LNCaP clone FGC (cell line): Measurements from ENCODE around the gene CTBP2.

Source experiments
- DNase-seq: peaks from one replicate; pipeline ENCODE4 v3.0.0-alpha.2; 2011; ENCODE audit warnings: low read depth
- H3K4me3 ChIP-seq: 2 replicates; pipeline ENCODE4 v1.5.1; 2011; ENCODE audit warnings: mild to moderate bottlenecking, low read depth, low read length, control low read depth
- CTCF ChIP-seq: IDR thresholded peaks from 2 replicates; pipeline ENCODE4 v1.5.1; 2012; ENCODE audit warnings: mild to moderate bottlenecking; ENCODE audit not compliant: control insufficient read depth, insufficient read depth; ENCODE audit errors: extremely low read depth

Gene CTBP2

GRCh38 chr10:125128397-125129075 lies 31.8 kb downstream of the CTBP2 start:
- H3K4me3 ChIP-seq, result no peak overlapping the region
- no peak for TF ChIP-seq CTCF
- no peak for DNase-seq

GRCh38 chr10:125127986-125128385 lies 32.4 kb downstream of the CTBP2 start:
- DNase-seq, result no peak
- H3K4me3 ChIP-seq, result no peak overlapping the region
- TF ChIP-seq CTCF, result no peak

GRCh38 chr10:125127110-125127509 lies 33.3 kb downstream of the CTBP2 start:
- no peak for DNase-seq
- no peak for TF ChIP-seq CTCF
- H3K4me3 ChIP-seq, result no peak overlapping the region

GRCh38 chr10:125125951-125126735 lies 34.2 kb downstream of the CTBP2 start:
- DNase-seq, result no peak
- no peak for TF ChIP-seq CTCF

GRCh38 chr10:125124907-125125306 lies 35.5 kb downstream of the CTBP2 start:
- H3K4me3 ChIP-seq, result no peak overlapping the region
- TF ChIP-seq CTCF, result no peak

More at GRCh38 chr10:125125951-125126735, 34.2 kb downstream of the CTBP2 start:
- no peak overlapping the region for H3K4me3 ChIP-seq

GRCh38 chr10:125124115-125124487 lies 36.3 kb downstream of the CTBP2 start:
- TF ChIP-seq CTCF, result no peak
- no peak overlapping the region for H3K4me3 ChIP-seq
- no peak for DNase-seq

More at GRCh38 chr10:125124907-125125306, 35.5 kb downstream of the CTBP2 start:
- DNase-seq, result no peak
